SK-N-SH treated with all-trans-retinoic acid at 6 μM for 48 hours (cell line): Measurements from ENCODE around the gene DNAAF6.
"Not testable (repeated sequence)": the region's sequence is repeated elsewhere in the genome, so short reads cannot be mapped to it uniquely, and the experiment has no call there.

Source experiments
- ATAC-seq: fragments of 200-7000 bp; cut with Tn5 transposase; 3 replicates; pipeline ENCODE4 v1.9.1; 2020; ENCODE audit warnings: mild to moderate bottlenecking, moderate library complexity
- BACH2 ChIP-seq: fragments of 250-450 bp; sonication (Bioruptor Pico); IDR thresholded peaks from 2 replicates; pipeline ENCODE4 v1.9.0; 2021; ENCODE audit warnings: mild to moderate bottlenecking, borderline replicate concordance
- CSDC2 ChIP-seq: fragments of 250-450 bp; sonication (Bioruptor Pico); IDR thresholded peaks from 2 replicates; pipeline ENCODE4 v1.5.0; 2020; ENCODE audit warnings: mild to moderate bottlenecking, moderate library complexity
- ESRRG ChIP-seq: fragments of 250-450 bp; sonication (Bioruptor Pico); IDR thresholded peaks from 2 replicates; pipeline ENCODE4 v1.6.1; 2021; ENCODE audit warnings: mild to moderate bottlenecking
- GLIS3 ChIP-seq: fragments of 250-450 bp; sonication (Bioruptor Pico); IDR thresholded peaks from 2 replicates; pipeline ENCODE4 v1.5.0; 2020; ENCODE audit warnings: mild to moderate bottlenecking, moderate library complexity
- ISL1 ChIP-seq: fragments of 250-450 bp; sonication (Bioruptor Pico); IDR thresholded peaks from 2 replicates; pipeline ENCODE4 v2.1.2; 2022; ENCODE audit warnings: mild to moderate bottlenecking, moderate library complexity
- OSR1 ChIP-seq: fragments of 250-450 bp; sonication (Bioruptor Pico); IDR thresholded peaks from 2 replicates; pipeline ENCODE4 v1.8.0; 2022; ENCODE audit warnings: moderate library complexity, mild to moderate bottlenecking, inconsistent platforms
- PPARA ChIP-seq: fragments of 250-450 bp; sonication (Bioruptor Pico); IDR thresholded peaks from 2 replicates; pipeline ENCODE4 v1.5.0; 2020; ENCODE audit warnings: mild to moderate bottlenecking, borderline replicate concordance
- RARB ChIP-seq: fragments of 250-450 bp; sonication (Bioruptor Pico); IDR thresholded peaks from 2 replicates; pipeline ENCODE4 v1.8.0; 2021; ENCODE audit warnings: mild to moderate bottlenecking, moderate library complexity
- SNAI2 ChIP-seq: fragments of 250-450 bp; sonication (Bioruptor Pico); IDR thresholded peaks from 2 replicates; pipeline ENCODE4 v1.5.0; 2020; ENCODE audit warnings: mild to moderate bottlenecking, moderate library complexity
- TCF4 ChIP-seq: fragments of 250-450 bp; sonication (Bioruptor Pico); IDR thresholded peaks from 2 replicates; pipeline ENCODE4 v1.8.0; 2021; ENCODE audit warnings: mild to moderate bottlenecking, moderate library complexity, borderline replicate concordance
- ZFP3 ChIP-seq: fragments of 250-450 bp; sonication (Bioruptor Pico); IDR thresholded peaks from 2 replicates; pipeline ENCODE4 v1.5.0; 2020; ENCODE audit warnings: mild to moderate bottlenecking, moderate library complexity
- ZFP30 ChIP-seq: fragments of 450-650 bp; formaldehyde crosslinking; IDR thresholded peaks from 2 replicates; pipeline ENCODE4 v1.5.0; 2022; ENCODE audit warnings: mild to moderate bottlenecking, moderate library complexity
- ZNF565 ChIP-seq: fragments of 450-650 bp; formaldehyde crosslinking; conservative IDR thresholded peaks from 2 replicates; pipeline ENCODE4 v1.5.0; 2020; ENCODE audit warnings: low read depth, mild to moderate bottlenecking, moderate library complexity
- ZNF8 ChIP-seq: fragments of 450-650 bp; formaldehyde crosslinking; IDR thresholded peaks from 2 replicates; pipeline ENCODE4 v1.5.0; 2020; ENCODE audit warnings: mild to moderate bottlenecking, moderate library complexity
- TF ChIP-seq, protein P1 (sequence below): fragments of 250-450 bp; sonication (Bioruptor Pico); IDR thresholded peaks from 2 replicates; pipeline ENCODE4 v1.5.1; 2021; ENCODE audit warnings: mild to moderate bottlenecking, moderate library complexity
- TF ChIP-seq, protein P2 (sequence below): fragments of 250-450 bp; sonication (Bioruptor Pico); IDR thresholded peaks from 2 replicates; pipeline ENCODE4 v1.8.0; 2021; ENCODE audit warnings: low read depth, mild to moderate bottlenecking, moderate library complexity, borderline replicate concordance
- TF ChIP-seq, protein P3 (sequence below): fragments of 250-450 bp; sonication (Bioruptor Pico); IDR thresholded peaks from 2 replicates; pipeline ENCODE4 v1.5.1; 2020; ENCODE audit warnings: low read depth, mild to moderate bottlenecking, moderate library complexity
- TF ChIP-seq, protein P4 (sequence below): fragments of 250-450 bp; sonication (Bioruptor Pico); IDR thresholded peaks from 2 replicates; pipeline ENCODE4 v1.8.0; 2020; ENCODE audit warnings: mild to moderate bottlenecking, moderate library complexity, borderline replicate concordance
- TF ChIP-seq, protein P5 (sequence below): fragments of 250-450 bp; sonication (Bioruptor Pico); IDR thresholded peaks from 2 replicates; pipeline ENCODE4 v1.5.0; 2020; ENCODE audit warnings: mild to moderate bottlenecking, moderate library complexity

The DNAAF6 gene

DNA sequence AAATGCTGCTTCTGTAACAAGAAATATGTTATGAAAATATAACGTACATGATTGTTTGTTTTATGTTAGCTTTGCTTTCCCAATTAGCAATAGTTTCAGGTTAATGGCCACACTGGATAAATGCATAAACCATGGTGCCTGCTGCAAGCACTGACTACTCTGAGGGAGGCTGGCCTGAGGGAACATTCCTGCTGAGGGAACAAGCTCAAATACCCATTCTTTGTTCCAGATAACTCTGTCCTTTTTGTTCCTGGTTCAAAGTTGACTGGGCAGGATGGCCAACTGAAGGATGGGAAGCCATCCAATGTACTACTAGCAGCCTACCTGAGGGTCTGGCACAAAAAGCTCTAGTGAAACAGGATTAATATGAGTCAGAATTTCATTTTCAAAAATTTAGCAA lies 37.7 kb upstream of the DNAAF6 start:
- TF ChIP-seq ZFP3 (CRISPR knock-in tag) = no peak
- no peak for ATAC-seq

DNA sequence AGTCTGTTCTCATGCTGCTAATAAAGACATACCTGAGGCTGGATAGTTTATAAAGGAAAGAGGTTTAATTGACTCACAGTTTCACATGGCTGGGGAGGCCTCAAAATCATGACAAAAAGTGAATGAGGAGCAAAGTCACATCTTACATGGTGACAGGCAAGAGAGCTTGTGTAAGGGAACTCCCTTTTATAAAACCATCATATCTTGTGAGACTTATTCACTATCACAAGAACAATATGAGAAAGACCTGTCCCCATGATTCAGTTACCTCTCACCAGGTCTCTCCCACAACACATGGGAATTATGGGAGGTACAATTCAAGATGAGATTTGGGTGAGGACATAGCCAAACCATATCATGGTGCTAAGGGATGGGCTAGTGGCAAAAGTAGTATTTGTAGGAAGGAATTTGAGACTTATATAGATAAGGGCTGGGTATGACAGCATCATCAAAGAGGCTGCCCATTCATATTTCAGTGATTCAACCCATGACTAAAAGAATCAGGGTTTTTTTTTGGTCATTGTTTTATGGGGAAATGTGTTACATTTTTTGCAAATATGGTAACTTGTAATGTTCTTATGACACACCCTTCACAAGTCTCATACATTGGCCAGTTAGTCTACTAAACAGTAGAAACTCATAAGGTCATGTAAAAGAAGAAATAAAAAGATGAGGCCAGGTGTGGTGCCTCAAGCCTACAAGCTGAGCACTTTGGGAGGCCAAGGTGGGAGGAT lies 34.9 kb upstream of the DNAAF6 start:
- ATAC-seq = no peak
- TF ChIP-seq ZNF565 (CRISPR knock-in tag) = no peak
- no peak for TF ChIP-seq CSDC2 (CRISPR knock-in tag)
- TF ChIP-seq ZNF8 (CRISPR knock-in tag) = no peak

DNA sequence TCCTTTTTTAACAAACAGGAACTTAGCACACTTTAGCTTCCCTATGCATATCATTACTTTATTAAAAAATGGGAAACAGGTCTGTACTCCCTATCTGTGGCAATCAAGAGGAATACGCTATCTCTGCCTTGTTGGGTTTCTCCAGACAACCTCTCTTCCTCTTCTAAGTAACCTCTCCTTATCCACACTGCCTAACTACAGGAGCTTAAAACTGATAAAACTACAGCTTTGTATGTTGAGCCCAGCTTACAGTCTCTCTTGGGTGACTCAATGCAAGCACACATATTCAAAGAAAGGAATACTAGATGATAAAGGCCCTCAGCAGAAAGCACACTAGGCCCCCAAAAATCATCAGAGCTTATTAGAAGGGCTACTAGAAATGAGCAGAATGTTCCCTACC lies 9.1 kb upstream of the DNAAF6 start:
- no peak for ATAC-seq
- TF ChIP-seq, protein P1, sequence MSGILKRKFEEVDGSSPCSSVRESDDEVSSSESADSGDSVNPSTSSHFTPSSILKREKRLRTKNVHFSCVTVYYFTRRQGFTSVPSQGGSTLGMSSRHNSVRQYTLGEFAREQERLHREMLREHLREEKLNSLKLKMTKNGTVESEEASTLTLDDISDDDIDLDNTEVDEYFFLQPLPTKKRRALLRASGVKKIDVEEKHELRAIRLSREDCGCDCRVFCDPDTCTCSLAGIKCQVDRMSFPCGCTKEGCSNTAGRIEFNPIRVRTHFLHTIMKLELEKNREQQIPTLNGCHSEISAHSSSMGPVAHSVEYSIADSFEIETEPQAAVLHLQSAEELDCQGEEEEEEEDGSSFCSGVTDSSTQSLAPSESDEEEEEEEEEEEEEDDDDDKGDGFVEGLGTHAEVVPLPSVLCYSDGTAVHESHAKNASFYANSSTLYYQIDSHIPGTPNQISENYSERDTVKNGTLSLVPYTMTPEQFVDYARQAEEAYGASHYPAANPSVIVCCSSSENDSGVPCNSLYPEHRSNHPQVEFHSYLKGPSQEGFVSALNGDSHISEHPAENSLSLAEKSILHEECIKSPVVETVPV (CRISPR knock-in tag) = no peak
- TF ChIP-seq, protein P2, sequence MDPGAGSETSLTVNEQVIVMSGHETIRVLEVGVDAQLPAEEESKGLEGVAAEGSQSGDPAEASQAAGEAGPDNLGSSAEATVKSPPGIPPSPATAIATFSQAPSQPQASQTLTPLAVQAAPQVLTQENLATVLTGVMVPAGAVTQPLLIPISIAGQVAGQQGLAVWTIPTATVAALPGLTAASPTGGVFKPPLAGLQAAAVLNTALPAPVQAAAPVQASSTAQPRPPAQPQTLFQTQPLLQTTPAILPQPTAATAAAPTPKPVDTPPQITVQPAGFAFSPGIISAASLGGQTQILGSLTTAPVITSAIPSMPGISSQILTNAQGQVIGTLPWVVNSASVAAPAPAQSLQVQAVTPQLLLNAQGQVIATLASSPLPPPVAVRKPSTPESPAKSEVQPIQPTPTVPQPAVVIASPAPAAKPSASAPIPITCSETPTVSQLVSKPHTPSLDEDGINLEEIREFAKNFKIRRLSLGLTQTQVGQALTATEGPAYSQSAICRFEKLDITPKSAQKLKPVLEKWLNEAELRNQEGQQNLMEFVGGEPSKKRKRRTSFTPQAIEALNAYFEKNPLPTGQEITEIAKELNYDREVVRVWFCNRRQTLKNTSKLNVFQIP (CRISPR knock-in tag) = no peak
- no peak for TF ChIP-seq ZFP3 (CRISPR knock-in tag)
- TF ChIP-seq BACH2 (CRISPR knock-in tag) = no peak
- no peak for TF ChIP-seq OSR1 (CRISPR knock-in tag)
- TF ChIP-seq, protein P3, sequence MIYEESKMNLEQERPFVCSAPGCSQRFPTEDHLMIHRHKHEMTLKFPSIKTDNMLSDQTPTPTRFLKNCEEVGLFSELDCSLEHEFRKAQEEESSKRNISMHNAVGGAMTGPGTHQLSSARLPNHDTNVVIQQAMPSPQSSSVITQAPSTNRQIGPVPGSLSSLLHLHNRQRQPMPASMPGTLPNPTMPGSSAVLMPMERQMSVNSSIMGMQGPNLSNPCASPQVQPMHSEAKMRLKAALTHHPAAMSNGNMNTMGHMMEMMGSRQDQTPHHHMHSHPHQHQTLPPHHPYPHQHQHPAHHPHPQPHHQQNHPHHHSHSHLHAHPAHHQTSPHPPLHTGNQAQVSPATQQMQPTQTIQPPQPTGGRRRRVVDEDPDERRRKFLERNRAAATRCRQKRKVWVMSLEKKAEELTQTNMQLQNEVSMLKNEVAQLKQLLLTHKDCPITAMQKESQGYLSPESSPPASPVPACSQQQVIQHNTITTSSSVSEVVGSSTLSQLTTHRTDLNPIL (CRISPR knock-in tag) = no peak
- no peak for TF ChIP-seq RARB (CRISPR knock-in tag)
- TF ChIP-seq, protein P4, sequence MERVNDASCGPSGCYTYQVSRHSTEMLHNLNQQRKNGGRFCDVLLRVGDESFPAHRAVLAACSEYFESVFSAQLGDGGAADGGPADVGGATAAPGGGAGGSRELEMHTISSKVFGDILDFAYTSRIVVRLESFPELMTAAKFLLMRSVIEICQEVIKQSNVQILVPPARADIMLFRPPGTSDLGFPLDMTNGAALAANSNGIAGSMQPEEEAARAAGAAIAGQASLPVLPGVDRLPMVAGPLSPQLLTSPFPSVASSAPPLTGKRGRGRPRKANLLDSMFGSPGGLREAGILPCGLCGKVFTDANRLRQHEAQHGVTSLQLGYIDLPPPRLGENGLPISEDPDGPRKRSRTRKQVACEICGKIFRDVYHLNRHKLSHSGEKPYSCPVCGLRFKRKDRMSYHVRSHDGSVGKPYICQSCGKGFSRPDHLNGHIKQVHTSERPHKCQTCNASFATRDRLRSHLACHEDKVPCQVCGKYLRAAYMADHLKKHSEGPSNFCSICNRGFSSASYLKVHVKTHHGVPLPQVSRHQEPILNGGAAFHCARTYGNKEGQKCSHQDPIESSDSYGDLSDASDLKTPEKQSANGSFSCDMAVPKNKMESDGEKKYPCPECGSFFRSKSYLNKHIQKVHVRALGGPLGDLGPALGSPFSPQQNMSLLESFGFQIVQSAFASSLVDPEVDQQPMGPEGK (CRISPR knock-in tag) = no peak

DNA sequence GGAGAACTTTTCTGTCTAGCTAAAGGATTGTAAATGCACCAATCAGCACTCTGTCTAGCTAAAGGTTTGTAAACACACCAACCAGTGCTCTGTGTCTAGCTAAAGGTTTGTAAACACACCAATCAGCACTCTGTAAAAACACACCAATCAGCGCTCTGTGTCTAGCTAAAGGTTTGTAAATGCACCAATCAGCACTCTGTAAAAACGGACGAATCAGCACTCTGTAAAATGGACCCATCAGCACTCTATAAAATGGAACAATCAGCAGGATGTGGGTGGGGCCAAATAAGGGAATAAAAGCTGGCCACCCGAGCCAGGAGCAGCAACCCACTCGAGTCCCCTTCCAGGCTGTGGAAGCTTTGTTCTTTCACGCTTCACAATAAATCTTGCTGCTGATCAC lies 8.3 kb upstream of the DNAAF6 start:
- ATAC-seq = not testable (repeated sequence)

DNA sequence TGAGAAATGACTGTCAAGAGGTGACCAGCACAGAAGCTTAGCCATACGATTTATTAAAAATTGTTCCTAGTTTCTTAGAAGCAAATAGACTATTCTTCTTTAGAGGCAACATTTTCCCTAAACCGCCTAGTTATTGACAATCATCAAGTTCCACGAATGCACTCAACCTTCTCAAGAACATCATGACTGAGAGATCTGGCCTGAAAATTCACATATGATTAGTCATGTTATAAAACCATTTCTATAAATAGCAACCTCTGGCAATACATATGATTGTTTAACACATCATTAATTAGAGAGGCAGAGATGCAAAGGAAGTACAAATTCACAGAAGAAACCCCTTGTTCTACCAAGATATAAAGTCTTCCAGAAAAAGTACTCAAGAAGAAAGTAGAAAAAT lies 6.9 kb upstream of the DNAAF6 start:
- TF ChIP-seq TCF4 (CRISPR knock-in tag) (no peak), PPARA (CRISPR knock-in tag) (no peak), ZNF565 (CRISPR knock-in tag) (no peak), RARB (CRISPR knock-in tag) (no peak), ZFP30 (CRISPR knock-in tag) (no peak), ESRRG (CRISPR knock-in tag) (no peak), ZFP3 (CRISPR knock-in tag) (no peak), CSDC2 (CRISPR knock-in tag) (no peak), BACH2 (CRISPR knock-in tag) (no peak), ISL1 (CRISPR knock-in tag) (no peak), GLIS3 (no peak), SNAI2 (CRISPR knock-in tag) (no peak), ZNF8 (CRISPR knock-in tag) (no peak)
- TF ChIP-seq, protein P5, sequence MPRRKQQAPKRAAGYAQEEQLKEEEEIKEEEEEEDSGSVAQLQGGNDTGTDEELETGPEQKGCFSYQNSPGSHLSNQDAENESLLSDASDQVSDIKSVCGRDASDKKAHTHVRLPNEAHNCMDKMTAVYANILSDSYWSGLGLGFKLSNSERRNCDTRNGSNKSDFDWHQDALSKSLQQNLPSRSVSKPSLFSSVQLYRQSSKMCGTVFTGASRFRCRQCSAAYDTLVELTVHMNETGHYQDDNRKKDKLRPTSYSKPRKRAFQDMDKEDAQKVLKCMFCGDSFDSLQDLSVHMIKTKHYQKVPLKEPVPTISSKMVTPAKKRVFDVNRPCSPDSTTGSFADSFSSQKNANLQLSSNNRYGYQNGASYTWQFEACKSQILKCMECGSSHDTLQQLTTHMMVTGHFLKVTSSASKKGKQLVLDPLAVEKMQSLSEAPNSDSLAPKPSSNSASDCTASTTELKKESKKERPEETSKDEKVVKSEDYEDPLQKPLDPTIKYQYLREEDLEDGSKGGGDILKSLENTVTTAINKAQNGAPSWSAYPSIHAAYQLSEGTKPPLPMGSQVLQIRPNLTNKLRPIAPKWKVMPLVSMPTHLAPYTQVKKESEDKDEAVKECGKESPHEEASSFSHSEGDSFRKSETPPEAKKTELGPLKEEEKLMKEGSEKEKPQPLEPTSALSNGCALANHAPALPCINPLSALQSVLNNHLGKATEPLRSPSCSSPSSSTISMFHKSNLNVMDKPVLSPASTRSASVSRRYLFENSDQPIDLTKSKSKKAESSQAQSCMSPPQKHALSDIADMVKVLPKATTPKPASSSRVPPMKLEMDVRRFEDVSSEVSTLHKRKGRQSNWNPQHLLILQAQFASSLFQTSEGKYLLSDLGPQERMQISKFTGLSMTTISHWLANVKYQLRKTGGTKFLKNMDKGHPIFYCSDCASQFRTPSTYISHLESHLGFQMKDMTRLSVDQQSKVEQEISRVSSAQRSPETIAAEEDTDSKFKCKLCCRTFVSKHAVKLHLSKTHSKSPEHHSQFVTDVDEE (CRISPR knock-in tag) = no peak
- TF ChIP-seq, protein P1 (CRISPR knock-in tag) = no peak
- TF ChIP-seq, protein P2 (CRISPR knock-in tag) = no peak
- TF ChIP-seq, protein P3 (CRISPR knock-in tag) = no peak
- no peak for ATAC-seq
